K562 (cell line): ENCODE results near the gene EEF1AKMT1. TPM values are rescaled to one million over a fixed set of nuclear protein-coding genes. Genes with fewer than 3 reads are reported as not detected.

Experiments
- CBX1 ChIP-seq: sonication (generic); IDR thresholded peaks from 2 replicates; pipeline ENCODE4 v1.6.1; 2016; ENCODE audit warnings: antibody characterized with exemption, low read depth, mild to moderate bottlenecking
- ESRRB ChIP-seq: fragments of 250-450 bp; sonication (Bioruptor Pico); IDR thresholded peaks from 2 replicates; pipeline ENCODE4 v1.5.0; 2020; ENCODE audit warnings: mild to moderate bottlenecking, moderate library complexity, borderline replicate concordance
- MAZ ChIP-seq, 2 experiments: fragments of 450-650 bp in 1 of 2; sonication (generic) in 1 of 2; formaldehyde crosslinking; IDR thresholded peaks in 1 of 2; conservative IDR thresholded peaks in 1 of 2; 2 replicates each; pipeline versions ENCODE4 v1.4.0 to v1.5.0; 2020; ENCODE audit warnings: mild to moderate bottlenecking in 1 of 2, missing genetic modification reagents in 1 of 2
- POU5F1 ChIP-seq: fragments of 150-350 bp; IDR thresholded peaks from 2 replicates; pipeline ENCODE4 v1.6.1; 2014; ENCODE audit warnings: borderline replicate concordance, low read length, low read depth, mild to moderate bottlenecking; ENCODE audit not compliant: partially characterized antibody
- RBBP5 ChIP-seq: fragments of 200-600 bp; sonication (generic); IDR thresholded peaks from 2 replicates; pipeline ENCODE4 v1.6.1; 2012; ENCODE audit warnings: borderline replicate concordance, mild to moderate bottlenecking, low read length, control low read depth, inconsistent platforms; ENCODE audit not compliant: insufficient read depth, poor library complexity, severe bottlenecking
- SAP30 ChIP-seq: fragments of 200-600 bp; sonication (generic); IDR thresholded peaks from 2 replicates; pipeline ENCODE4 v1.6.1; 2012; ENCODE audit warnings: borderline replicate concordance, low read depth, mild to moderate bottlenecking, moderate library complexity, low read length, control low read depth, inconsistent platforms; ENCODE audit not compliant: insufficient read depth, poor library complexity, severe bottlenecking
- polyA plus RNA-seq, 8 experiments: library from polyadenylated mRNA; depleted of rRNA in 4 of 8; stranded (reverse) in 5 of 8; unstranded in 3 of 8; fragments of >200 nt; fragmentation: Nextera tagmentation in 2 of 8; fragmentation: Illumina TruSeq in 1 of 8; extraction: Ambion mirVana in 2 of 8; extraction: Trizol in 1 of 8; gene quantifications; 2 replicates each; pipeline versions ENCODE4 v1.2.1 to v1.2.3, GENCODE V29; 2011 to 2014; ENCODE audit warnings: inconsistent platforms in 1 of 8, missing spikeins in 1 of 8
- total RNA-seq, 7 experiments: library from RNA; depleted of rRNA in 6 of 7; stranded (reverse); fragments of >200 nt in 6 of 7; fragmentation: Illumina TruSeq in 2 of 7; extraction: Trizol in 2 of 7; gene quantifications; 2 replicates each; pipeline versions ENCODE4 v1.2.1 to v1.2.3, GENCODE V29; 2011 to 2021; ENCODE audit warnings: low replicate concordance in 1 of 7
- TF ChIP-seq, protein P1 (sequence below): IDR thresholded peaks from 3 replicates; pipeline ENCODE4 v1.6.1; 2011; ENCODE audit warnings: borderline replicate concordance, mild to moderate bottlenecking, moderate library complexity; ENCODE audit not compliant: insufficient read length; ENCODE audit errors: extremely low read depth
- TF ChIP-seq, protein P2 (sequence below): fragments of 250-450 bp; sonication (Bioruptor Pico); IDR thresholded peaks from 2 replicates; pipeline ENCODE4 v1.8.0; 2022; ENCODE audit warnings: inconsistent platforms

The EEF1AKMT1 gene
- total and polyA plus RNA-seq, 9 of the 15 experiments (the other 6 are each of a cell fraction or from before 2014, with no cell fraction given), result 5.3 to 36.3 (median 7.9) TPM

DNA sequence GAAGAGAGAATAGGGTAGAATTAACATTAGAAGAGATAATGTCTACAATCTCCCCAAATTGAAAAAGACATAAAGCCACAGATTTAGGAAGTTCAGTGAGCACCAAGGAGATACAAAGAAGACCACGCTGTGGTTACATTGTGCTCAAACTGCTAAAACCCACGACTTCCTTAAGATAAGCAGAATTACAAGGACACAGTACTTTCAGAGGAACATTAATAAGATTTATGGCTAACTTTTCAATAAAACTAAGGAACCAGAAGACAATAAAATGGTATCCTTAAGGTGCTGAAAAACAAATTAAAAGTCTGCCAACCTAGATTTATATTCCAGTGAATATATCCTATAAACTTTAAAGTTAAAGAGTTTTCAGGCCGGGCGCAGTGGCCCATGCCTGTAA is 77.7 kb downstream of the EEF1AKMT1 start (continued):
- TF ChIP-seq RBBP5 (no peak), MAZ (CRISPR knock-in tag; conservative IDR thresholded peaks at IDR 0.05 in 1 of 2, IDR thresholded peaks at IDR 0.05 in 1 of 2) (no peak), ESRRB (CRISPR knock-in tag) (no peak), CBX1 (no peak), SAP30 (no peak), POU5F1 (no peak)
- TF ChIP-seq, protein P1, sequence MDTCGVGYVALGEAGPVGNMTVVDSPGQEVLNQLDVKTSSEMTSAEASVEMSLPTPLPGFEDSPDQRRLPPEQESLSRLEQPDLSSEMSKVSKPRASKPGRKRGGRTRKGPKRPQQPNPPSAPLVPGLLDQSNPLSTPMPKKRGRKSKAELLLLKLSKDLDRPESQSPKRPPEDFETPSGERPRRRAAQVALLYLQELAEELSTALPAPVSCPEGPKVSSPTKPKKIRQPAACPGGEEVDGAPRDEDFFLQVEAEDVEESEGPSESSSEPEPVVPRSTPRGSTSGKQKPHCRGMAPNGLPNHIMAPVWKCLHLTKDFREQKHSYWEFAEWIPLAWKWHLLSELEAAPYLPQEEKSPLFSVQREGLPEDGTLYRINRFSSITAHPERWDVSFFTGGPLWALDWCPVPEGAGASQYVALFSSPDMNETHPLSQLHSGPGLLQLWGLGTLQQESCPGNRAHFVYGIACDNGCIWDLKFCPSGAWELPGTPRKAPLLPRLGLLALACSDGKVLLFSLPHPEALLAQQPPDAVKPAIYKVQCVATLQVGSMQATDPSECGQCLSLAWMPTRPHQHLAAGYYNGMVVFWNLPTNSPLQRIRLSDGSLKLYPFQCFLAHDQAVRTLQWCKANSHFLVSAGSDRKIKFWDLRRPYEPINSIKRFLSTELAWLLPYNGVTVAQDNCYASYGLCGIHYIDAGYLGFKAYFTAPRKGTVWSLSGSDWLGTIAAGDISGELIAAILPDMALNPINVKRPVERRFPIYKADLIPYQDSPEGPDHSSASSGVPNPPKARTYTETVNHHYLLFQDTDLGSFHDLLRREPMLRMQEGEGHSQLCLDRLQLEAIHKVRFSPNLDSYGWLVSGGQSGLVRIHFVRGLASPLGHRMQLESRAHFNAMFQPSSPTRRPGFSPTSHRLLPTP, result no peak
- TF ChIP-seq, protein P2, sequence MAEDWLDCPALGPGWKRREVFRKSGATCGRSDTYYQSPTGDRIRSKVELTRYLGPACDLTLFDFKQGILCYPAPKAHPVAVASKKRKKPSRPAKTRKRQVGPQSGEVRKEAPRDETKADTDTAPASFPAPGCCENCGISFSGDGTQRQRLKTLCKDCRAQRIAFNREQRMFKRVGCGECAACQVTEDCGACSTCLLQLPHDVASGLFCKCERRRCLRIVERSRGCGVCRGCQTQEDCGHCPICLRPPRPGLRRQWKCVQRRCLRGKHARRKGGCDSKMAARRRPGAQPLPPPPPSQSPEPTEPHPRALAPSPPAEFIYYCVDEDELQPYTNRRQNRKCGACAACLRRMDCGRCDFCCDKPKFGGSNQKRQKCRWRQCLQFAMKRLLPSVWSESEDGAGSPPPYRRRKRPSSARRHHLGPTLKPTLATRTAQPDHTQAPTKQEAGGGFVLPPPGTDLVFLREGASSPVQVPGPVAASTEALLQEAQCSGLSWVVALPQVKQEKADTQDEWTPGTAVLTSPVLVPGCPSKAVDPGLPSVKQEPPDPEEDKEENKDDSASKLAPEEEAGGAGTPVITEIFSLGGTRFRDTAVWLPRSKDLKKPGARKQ, result no peak
